Measurements from ENCODE around the gene ZIK1. TPM values are rescaled to one million over a fixed set of nuclear protein-coding genes. Genes with fewer than 3 reads are reported as not detected.

The ZIK1 gene
- total RNA-seq (2014; rRNA removed; shearing (Covaris generic); ENCODE audit: low replicate concordance): not detected in 2 replicates

GRCh38 chr19:57583521-57584416 lies at the start of gene ZIK1:
Gene ZIK1 (plus strand): TSS chr19:57584145. CDS start chr19:57584357, 212 bp downstream.
- no peaks in the 10 kb centered on the region; the same call in 1 of the 2 replicates for H3K36me3 ChIP-seq
- H3K4me3 ChIP-seq: peak within 1 kb of the TSS; percentile 17; the same call in 1 of the 2 replicates
- H3K9me3 ChIP-seq: peaks cover 35% of the 10 kb centered on the region
- H3K27me3 ChIP-seq: no peaks in the 10 kb centered on the region
- peak; percentile 34 for DNase-seq

GRCh38 chr19:57537953-57538547 lies 45.9 kb upstream of the ZIK1 start:
- H3K27me3 ChIP-seq: no peaks in the 10 kb centered on the region
- peaks cover 81% of the 10 kb centered on the region for H3K9me3 ChIP-seq
- H3K36me3 ChIP-seq: peaks cover 92% of the 10 kb centered on the region
- no peak overlapping the region for H3K4me3 ChIP-seq
- DNase-seq: no peak

- DNase-seq: no peak
- Histone ChIP-seq H3K36me3 (peaks cover 100% of the 10 kb centered on the region), H3K27me3 (no peaks in the 10 kb centered on the region), H3K9me3 (peaks cover 77% of the 10 kb centered on the region), H3K4me3 (no peak overlapping the region)
Measured at GRCh38 chr19:57546513-57546912, 37.4 kb upstream of the ZIK1 start.

GRCh38 chr19:57552432-57552831 lies 31.5 kb upstream of the ZIK1 start:
- Histone ChIP-seq H3K9me3 (peaks cover 56% of the 10 kb centered on the region), H3K27me3 (no peaks in the 10 kb centered on the region), H3K36me3 (peaks cover 95% of the 10 kb centered on the region), H3K4me3 (no peak overlapping the region)
- DNase-seq: no peak

- no peaks in the 10 kb centered on the region for H3K27me3 ChIP-seq
- DNase-seq: no peak
- H3K4me3 ChIP-seq: no peak overlapping the region
- peaks cover 52% of the 10 kb centered on the region for H3K9me3 ChIP-seq
- H3K36me3 ChIP-seq: peaks cover 54% of the 10 kb centered on the region
Measured at GRCh38 chr19:57557659-57558058, 26.3 kb upstream of the ZIK1 start.

GRCh38 chr19:57558525-57558924 lies 25.4 kb upstream of the ZIK1 start:
- no peaks in the 10 kb centered on the region for H3K27me3 ChIP-seq
- peaks cover 55% of the 10 kb centered on the region for H3K9me3 ChIP-seq
- H3K36me3 ChIP-seq: peaks cover 46% of the 10 kb centered on the region
- no peak for DNase-seq
- peak overlapping the region; percentile 78 for H3K4me3 ChIP-seq

- Histone ChIP-seq H3K36me3 (peaks cover 41% of the 10 kb centered on the region), H3K9me3 (peaks cover 55% of the 10 kb centered on the region), H3K27me3 (no peaks in the 10 kb centered on the region), H3K4me3 (peak overlapping the region; percentile 78)
- DNase-seq: peak; percentile 43
Measured at GRCh38 chr19:57559008-57559403, 24.9 kb upstream of the ZIK1 start.

- peak; percentile 90 for DNase-seq
- peaks cover 50% of the 10 kb centered on the region for H3K9me3 ChIP-seq
- peaks cover 37% of the 10 kb centered on the region for H3K36me3 ChIP-seq
- peak within 1 kb of the TSS; percentile 78 for H3K4me3 ChIP-seq
- no peaks in the 10 kb centered on the region for H3K27me3 ChIP-seq
Measured at GRCh38 chr19:57559404-57560025, 24.4 kb upstream of the ZIK1 start, which contains the start of gene ZNF550. Gene ZNF550 (minus strand): TSS chr19:57559863. CDS start chr19:57559682, 181 bp downstream.

GRCh38 chr19:57560049-57560491 lies 23.9 kb upstream of the ZIK1 start:
- peak; percentile 43 for DNase-seq
- H3K36me3 ChIP-seq: peaks cover 31% of the 10 kb centered on the region
- no peaks in the 10 kb centered on the region for H3K27me3 ChIP-seq
- H3K9me3 ChIP-seq: peaks cover 50% of the 10 kb centered on the region
- peak overlapping the region; percentile 78 for H3K4me3 ChIP-seq

- no peak for DNase-seq
- Histone ChIP-seq H3K27me3 (no peaks in the 10 kb centered on the region), H3K9me3 (peaks cover 60% of the 10 kb centered on the region), H3K36me3 (peaks cover 5% of the 10 kb centered on the region; the same call in 1 of the 2 replicates), H3K4me3 (no peak overlapping the region)
Measured at GRCh38 chr19:57563547-57563946, 20.4 kb upstream of the ZIK1 start.

- no peaks in the 10 kb centered on the region for H3K27me3 ChIP-seq
- H3K4me3 ChIP-seq: no peak overlapping the region
- peaks cover 4% of the 10 kb centered on the region for H3K36me3 ChIP-seq
- H3K9me3 ChIP-seq: peaks cover 53% of the 10 kb centered on the region
- DNase-seq: no peak
Measured at GRCh38 chr19:57566396-57567265, 17.3 kb upstream of the ZIK1 start.

- no peaks in the 10 kb centered on the region for H3K27me3 ChIP-seq
Measured at GRCh38 chr19:57570707-57571106, 13.2 kb upstream of the ZIK1 start.

GRCh38 chr19:57572415-57572947 lies 11.5 kb upstream of the ZIK1 start:
- H3K9me3 ChIP-seq: peaks cover 63% of the 10 kb centered on the region
- H3K27me3 ChIP-seq: no peaks in the 10 kb centered on the region
- DNase-seq: no peak
- H3K36me3 ChIP-seq: peaks cover 63% of the 10 kb centered on the region
- no peak overlapping the region for H3K4me3 ChIP-seq

More at GRCh38 chr19:57570707-57571106, 13.2 kb upstream of the ZIK1 start:
- H3K4me3 ChIP-seq: no peak overlapping the region
- peaks cover 68% of the 10 kb centered on the region for H3K9me3 ChIP-seq
- H3K36me3 ChIP-seq: peaks cover 45% of the 10 kb centered on the region
- DNase-seq: no peak

- no peak for DNase-seq
- Histone ChIP-seq H3K36me3 (peaks cover 64% of the 10 kb centered on the region), H3K4me3 (no peak overlapping the region), H3K27me3 (no peaks in the 10 kb centered on the region), H3K9me3 (peaks cover 64% of the 10 kb centered on the region)
Measured at GRCh38 chr19:57576661-57577060, 7.3 kb upstream of the ZIK1 start.

GRCh38 chr19:57578487-57579205 lies 5.3 kb upstream of the ZIK1 start, which contains the start of gene ZNF416:
Gene ZNF416 (minus strand): TSS chr19:57578911. CDS start chr19:57578704, 207 bp downstream.
- Histone ChIP-seq H3K4me3 (peak within 1 kb of the TSS; percentile 89), H3K9me3 (peaks cover 57% of the 10 kb centered on the region), H3K36me3 (peaks cover 44% of the 10 kb centered on the region), H3K27me3 (no peaks in the 10 kb centered on the region)
- DNase-seq: peak; percentile 97
